ENCODE data around the gene HSPA5.

- TF ChIP-seq POLR2AphosphoS5 (IDR thresholded peaks at IDR 0.05; ENCODE audit: low read depth, low read length), result no peak
- no peak for TF ChIP-seq POLR2A (IDR thresholded peaks at IDR 0.05; ENCODE audit: low read depth, low read length)
Measured at GRCh38 chr9:125276771-125277170, 35.6 kb upstream of the HSPA5 start.
